Fibroblast of lung (primary cell): Measurements from ENCODE around the gene SYT11. TPM values are rescaled to one million over a fixed set of nuclear protein-coding genes. Genes with fewer than 3 reads are reported as not detected.

Experiments
- DNase-seq, 2 donors: peaks; one replicate each; pipeline versions ENCODE4 v3.0.0 to v3.0.0-alpha.2; 2010; ENCODE audit warnings: low read depth in 2 of 2
- H2AFZ ChIP-seq: 2 replicates; pipeline ENCODE4 v1.5.1; 2012; ENCODE audit warnings: low read length, control low read depth, inconsistent platforms
- H3K27ac ChIP-seq: 2 replicates; pipeline ENCODE4 v1.5.1; 2011; ENCODE audit warnings: low read length, control low read depth; ENCODE audit not compliant: insufficient read depth
- H3K27me3 ChIP-seq: 2 replicates; pipeline ENCODE4 v1.5.1; 2011; ENCODE audit warnings: mild to moderate bottlenecking, low read length; ENCODE audit not compliant: control insufficient read depth, insufficient read depth
- H3K36me3 ChIP-seq: 2 replicates; pipeline ENCODE4 v1.5.1; 2011; ENCODE audit warnings: low read length; ENCODE audit not compliant: control insufficient read depth, insufficient read depth
- H3K4me1 ChIP-seq: 2 replicates; pipeline ENCODE4 v1.5.1; 2011; ENCODE audit warnings: low read length; ENCODE audit not compliant: control insufficient read depth, insufficient read depth; ENCODE audit errors: extremely low read depth
- H3K4me2 ChIP-seq: 2 replicates; pipeline ENCODE4 v1.5.1; 2011; ENCODE audit warnings: low read length, control low read depth; ENCODE audit not compliant: insufficient read depth; ENCODE audit errors: extremely low read depth
- H3K4me3 ChIP-seq, 4 experiments: fragments of 200-600 bp in 1 of 4; sonication (generic) in 1 of 4; replicated peaks in 1 of 4; 2 replicates each; pipeline ENCODE4 v1.5.1; 2011 to 2016; ENCODE audit warnings: low read length in 4 of 4, low read depth in 3 of 4, mild to moderate bottlenecking in 3 of 4, control low read depth in 2 of 4, inconsistent platforms in 1 of 4, mixed read lengths in 1 of 4; ENCODE audit not compliant: insufficient read depth in 1 of 4; ENCODE audit errors: control extremely low read depth in 1 of 4
- H3K79me2 ChIP-seq: 2 replicates; pipeline ENCODE4 v1.5.1; 2012; ENCODE audit warnings: mild to moderate bottlenecking, low read length, inconsistent platforms; ENCODE audit not compliant: control insufficient read depth, insufficient read depth
- H3K9ac ChIP-seq: 2 replicates; pipeline ENCODE4 v1.5.1; 2011; ENCODE audit warnings: mild to moderate bottlenecking, low read length, control low read depth; ENCODE audit not compliant: insufficient read depth
- H3K9me3 ChIP-seq: 2 replicates; pipeline ENCODE4 v1.5.1; 2012; ENCODE audit warnings: low read depth, low read length; ENCODE audit not compliant: control insufficient read depth, insufficient read depth
- H4K20me1 ChIP-seq: 2 replicates; pipeline ENCODE4 v1.5.1; 2011; ENCODE audit warnings: low read length; ENCODE audit not compliant: control insufficient read depth, insufficient read depth; ENCODE audit errors: extremely low read depth
- CTCF ChIP-seq, 2 donors: IDR thresholded peaks in 1 of 2; conservative IDR thresholded peaks in 1 of 2; 1 replicate in 1 of 2; 2 replicates in 1 of 2; pipeline ENCODE4 v1.5.1; 2011 to 2012; ENCODE audit warnings: low read length in 2 of 2, control low read depth in 1 of 2, inconsistent platforms in 1 of 2, low read depth in 1 of 2, mild to moderate bottlenecking in 1 of 2
- EZH2 ChIP-seq: IDR thresholded peaks from 2 replicates; pipeline ENCODE4 v1.5.1; 2012; ENCODE audit warnings: low read length, control low read depth, mild to moderate bottlenecking; ENCODE audit errors: missing control alignments
- polyA plus RNA-seq, 2 donors: library from polyadenylated mRNA; depleted of rRNA in 1 of 2; stranded (reverse) in 1 of 2; unstranded in 1 of 2; fragments of >200 nt; gene quantifications; 2 replicates each; pipeline ENCODE4 v1.2.1, GENCODE V29; 2011 to 2012; ENCODE audit warnings: missing spikeins in 1 of 2
- total RNA-seq: library from RNA; depleted of rRNA; stranded (reverse); fragments of >200 nt; gene quantifications from 2 replicates; pipeline ENCODE4 v1.2.1, GENCODE V29; 2014

SYT11 gene
- total and polyA plus RNA-seq, 2 donors (not counting 1 experiment from before 2014, with no cell fraction given), result 36.8 to 71.3 TPM

DNA sequence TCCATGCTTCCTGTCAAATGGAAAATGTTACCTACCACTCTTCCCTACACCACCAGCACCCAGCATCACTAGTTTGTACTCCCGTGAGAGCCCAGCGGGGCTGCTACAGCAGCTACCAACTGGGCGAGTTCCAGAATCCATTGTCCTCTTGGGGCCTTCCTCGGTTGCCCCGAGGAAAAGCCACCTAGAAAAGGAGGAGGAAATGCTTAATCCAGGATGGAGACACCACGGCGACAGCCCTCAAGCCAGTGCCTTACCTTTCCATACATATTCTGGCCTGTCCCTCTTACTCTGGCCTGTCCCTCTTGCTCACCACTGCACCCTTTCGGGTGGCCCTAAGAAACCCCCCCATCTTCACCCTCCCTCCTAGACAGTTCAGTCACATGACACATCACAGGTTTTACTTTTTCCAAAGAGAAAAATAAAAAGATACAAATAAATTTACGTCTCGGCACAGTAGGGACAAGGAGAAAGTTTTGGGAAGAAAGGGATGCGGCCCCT, 51.3 kb downstream of the SYT11 start:
- peak overlapping the region; percentile 72 to 97 (median 89) for H3K4me3 ChIP-seq
- H3K79me2 ChIP-seq, result peaks cover 18% of the 10 kb centered on the region
- no peak for TF ChIP-seq EZH2
- TF ChIP-seq CTCF (conservative IDR thresholded peaks at IDR 0.05 in 1 of 2, IDR thresholded peaks at IDR 0.05 in 1 of 2; ENCODE audit: low read depth in 1 of 2, low read length in 2 of 2), result peak in 1 of 2 donors; percentile 20
- peak; percentile 50 to 58 for DNase-seq
- H3K27ac ChIP-seq, result peak overlapping the region; percentile 94
- peaks cover 9% of the 10 kb centered on the region for H3K36me3 ChIP-seq
- H3K27me3 ChIP-seq, result no peaks in the 10 kb centered on the region
- peak overlapping the region; percentile 76 for H3K9ac ChIP-seq
- peaks cover 6% of the 10 kb centered on the region for H3K4me1 ChIP-seq
- no peak overlapping the region for H2AFZ ChIP-seq
- H3K4me2 ChIP-seq, result peak overlapping the region; percentile 92
- no peaks in the 10 kb centered on the region for H4K20me1 ChIP-seq
- no peaks in the 10 kb centered on the region for H3K9me3 ChIP-seq

- peak; percentile 72 to 79 for DNase-seq
- Histone ChIP-seq H3K79me2 (peaks cover 18% of the 10 kb centered on the region), H2AFZ (no peak within 1 kb of the TSS), H3K4me1 (peaks cover 6% of the 10 kb centered on the region), H3K27ac (peak within 1 kb of the TSS; percentile 94), H3K9ac (peak within 1 kb of the TSS; percentile 76), H3K9me3 (no peaks in the 10 kb centered on the region), H3K27me3 (no peaks in the 10 kb centered on the region), H4K20me1 (no peaks in the 10 kb centered on the region), H3K4me3 (peak within 1 kb of the TSS; percentile 72 to 97 (median 89)), H3K36me3 (peaks cover 9% of the 10 kb centered on the region), H3K4me2 (peak within 1 kb of the TSS; percentile 92)
- TF ChIP-seq CTCF (conservative IDR thresholded peaks at IDR 0.05 in 1 of 2, IDR thresholded peaks at IDR 0.05 in 1 of 2; ENCODE audit: low read depth in 1 of 2, low read length in 2 of 2) (peak in 1 of 2 donors; percentile 4), EZH2 (no peak)
Measured at GRCh38 chr1:155911156-155912055, 52.0 kb downstream of the SYT11 start, which contains the start of gene RIT1. TSS of gene RIT1 (minus strand) at chr1:155911349. CDS start at chr1:155910761, 588 bp downstream.

DNA sequence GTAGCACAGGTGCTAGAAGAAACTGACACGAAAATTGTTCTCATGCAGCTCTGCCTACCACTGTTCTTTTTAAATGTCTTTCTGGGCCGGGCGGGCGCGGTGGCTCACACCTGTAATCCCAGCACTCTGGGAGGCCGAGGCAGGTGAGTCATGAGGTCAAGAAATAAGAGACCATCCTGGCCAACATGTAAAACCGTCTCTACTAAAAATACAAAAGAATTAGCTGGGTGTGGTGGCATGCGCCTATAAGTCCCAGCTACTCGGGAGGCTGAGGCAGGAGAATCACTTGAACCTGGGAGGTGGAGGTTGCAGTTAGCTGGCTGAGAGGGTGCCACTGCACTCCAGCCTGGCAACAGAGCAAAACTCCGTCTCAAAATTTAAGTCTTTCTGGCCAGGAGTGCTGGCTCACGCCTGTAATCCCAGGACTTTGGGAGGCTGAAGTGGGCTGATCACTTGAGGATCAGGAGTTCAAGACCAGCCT, 52.7 kb downstream of the SYT11 start:
- H3K4me2 ChIP-seq, result no peak overlapping the region
- H3K4me3 ChIP-seq, result no peak overlapping the region
- H3K9ac ChIP-seq, result no peak overlapping the region
- peaks cover 6% of the 10 kb centered on the region for H3K4me1 ChIP-seq
- H4K20me1 ChIP-seq, result no peaks in the 10 kb centered on the region
- peaks cover 18% of the 10 kb centered on the region for H3K79me2 ChIP-seq
- no peak overlapping the region for H2AFZ ChIP-seq
- TF ChIP-seq CTCF (conservative IDR thresholded peaks at IDR 0.05 in 1 of 2, IDR thresholded peaks at IDR 0.05 in 1 of 2; ENCODE audit: low read depth in 1 of 2, low read length in 2 of 2) (no peak), EZH2 (no peak)
- no peaks in the 10 kb centered on the region for H3K9me3 ChIP-seq
- H3K27ac ChIP-seq, result peak overlapping the region; percentile 94
- no peaks in the 10 kb centered on the region for H3K27me3 ChIP-seq
- no peak for DNase-seq
- H3K36me3 ChIP-seq, result peaks cover 9% of the 10 kb centered on the region
